Retinal pigment epithelial cell (primary cell): ENCODE results near the gene CES4A.

Source experiments
- DNase-seq: peaks from one replicate; pipeline ENCODE4 v3.0.0-alpha.2; 2010; ENCODE audit warnings: low read depth
- H3K4me3 ChIP-seq: 2 replicates; pipeline ENCODE4 v1.5.1; 2011; ENCODE audit warnings: mild to moderate bottlenecking, low read length, control low read depth, moderate library complexity
- CTCF ChIP-seq: conservative IDR thresholded peaks from 2 replicates; pipeline ENCODE4 v1.5.1; 2011; ENCODE audit warnings: low read depth, low read length, control low read depth, inconsistent platforms

Gene CES4A

GRCh38 chr16:67029254-67030096 is 41.1 kb downstream of the CES4A start:
- H3K4me3 ChIP-seq: peak overlapping the region; percentile 76
- no peak for DNase-seq
- no peak for TF ChIP-seq CTCF

- TF ChIP-seq CTCF: no peak
- no peak for DNase-seq
- peak overlapping the region; percentile 76 for H3K4me3 ChIP-seq
Observed at GRCh38 chr16:67030221-67030962, 42.0 kb downstream of the CES4A start.

GRCh38 chr16:67034487-67034886 is 46.1 kb downstream of the CES4A start:
- no peak for DNase-seq
- no peak for TF ChIP-seq CTCF
- no peak overlapping the region for H3K4me3 ChIP-seq

GRCh38 chr16:67035364-67035763 is 47.0 kb downstream of the CES4A start:
- TF ChIP-seq CTCF: no peak
- no peak for DNase-seq
- no peak overlapping the region for H3K4me3 ChIP-seq

GRCh38 chr16:67036323-67036741 is 47.9 kb downstream of the CES4A start:
- DNase-seq: no peak

GRCh38 chr16:67039260-67040020 is 51.1 kb downstream of the CES4A start:
- TF ChIP-seq CTCF: no peak
- H3K4me3 ChIP-seq: no peak overlapping the region
- DNase-seq: no peak

More at GRCh38 chr16:67036323-67036741, 47.9 kb downstream of the CES4A start:
- H3K4me3 ChIP-seq: no peak overlapping the region
- TF ChIP-seq CTCF: no peak
